ENCODE measurements around the gene TRAP1.

Gene TRAP1

GRCh38 chr16:3646348-3646920 is 70.9 kb downstream of the TRAP1 start:
- peaks cover 9% of the 10 kb centered on the region for H3K36me3 ChIP-seq (ENCODE audit: control insufficient read depth, insufficient read depth, low read length)
- H3K9me3 ChIP-seq (ENCODE audit: control insufficient read depth, insufficient read depth, low read length) = no peaks in the 10 kb centered on the region
- H3K4me3 ChIP-seq (ENCODE audit: low read depth, low read length) = no peak overlapping the region
- no peaks in the 10 kb centered on the region for H3K27me3 ChIP-seq (ENCODE audit: control insufficient read depth, insufficient read depth, low read length)
- peak overlapping the region; percentile 90 for H3K27ac ChIP-seq (ENCODE audit: low read depth, low read length)
- peaks cover 20% of the 10 kb centered on the region for H3K4me1 ChIP-seq (ENCODE audit: control insufficient read depth, insufficient read depth, low read length)
- no peak overlapping the region for H3K9ac ChIP-seq (ENCODE audit: low read depth, low read length)

DNA sequence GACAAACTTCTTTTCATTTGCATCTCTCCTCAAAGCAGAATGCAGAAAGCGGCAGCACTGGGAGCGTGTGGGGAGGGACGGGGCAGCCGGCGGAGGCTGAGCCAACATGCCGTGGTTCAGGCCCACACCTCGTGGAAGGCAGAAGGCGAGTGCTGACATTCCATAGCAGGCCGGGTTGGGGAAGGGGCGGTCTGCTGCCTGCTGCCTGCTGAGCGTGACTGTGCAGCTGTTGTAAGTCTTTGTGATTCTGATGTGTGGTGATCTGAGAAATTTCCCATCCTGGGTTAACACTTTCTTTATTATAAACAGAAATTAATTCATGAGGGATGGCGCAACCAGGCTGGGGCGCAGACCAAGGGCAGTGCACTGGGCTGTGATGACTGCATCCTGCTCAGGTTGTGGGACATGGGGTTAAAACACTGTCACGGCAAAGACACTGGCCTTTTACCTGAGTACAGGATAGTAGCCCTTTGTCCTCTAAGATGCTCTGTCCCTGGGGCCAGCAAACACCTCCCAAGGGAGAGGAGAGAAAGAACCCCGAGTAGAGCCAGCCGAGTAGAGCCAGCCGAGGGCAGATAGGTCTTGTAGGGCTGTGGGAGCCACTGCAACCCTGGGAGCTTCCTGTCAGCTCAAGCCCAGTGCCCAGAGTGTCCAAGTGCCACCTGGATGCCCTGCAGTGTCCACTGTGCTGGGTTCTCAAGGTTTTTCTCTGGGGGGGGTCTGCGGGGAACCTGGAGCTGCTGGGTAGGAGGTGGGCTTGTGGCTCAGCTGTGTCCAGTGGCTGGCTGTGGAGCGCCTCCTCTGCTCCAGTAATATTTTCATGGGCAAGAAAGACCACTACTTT is 71.6 kb downstream of the TRAP1 start:
- Histone ChIP-seq H3K9me3 (ENCODE audit: control insufficient read depth, insufficient read depth, low read length) (no peaks in the 10 kb centered on the region), H3K9ac (ENCODE audit: low read depth, low read length) (peak overlapping the region; percentile 30; the same call in 1 of the 2 replicates), H3K27ac (ENCODE audit: low read depth, low read length) (peak overlapping the region; percentile 90), H3K27me3 (ENCODE audit: control insufficient read depth, insufficient read depth, low read length) (no peaks in the 10 kb centered on the region), H3K4me3 (ENCODE audit: low read depth, low read length) (no peak overlapping the region), H3K4me1 (ENCODE audit: control insufficient read depth, insufficient read depth, low read length) (peaks cover 20% of the 10 kb centered on the region), H3K36me3 (ENCODE audit: control insufficient read depth, insufficient read depth, low read length) (peaks cover 6% of the 10 kb centered on the region; the same call in 1 of the 2 replicates)

GRCh38 chr16:3645108-3645503 is 72.2 kb downstream of the TRAP1 start:
- no peaks in the 10 kb centered on the region for H3K27me3 ChIP-seq (ENCODE audit: control insufficient read depth, insufficient read depth, low read length)
- H3K4me3 ChIP-seq (ENCODE audit: low read depth, low read length) = no peak overlapping the region
- peak overlapping the region; percentile 30; the same call in 1 of the 2 replicates for H3K9ac ChIP-seq (ENCODE audit: low read depth, low read length)
- H3K27ac ChIP-seq (ENCODE audit: low read depth, low read length) = peak overlapping the region; percentile 90
- H3K4me1 ChIP-seq (ENCODE audit: control insufficient read depth, insufficient read depth, low read length) = peaks cover 24% of the 10 kb centered on the region
- H3K36me3 ChIP-seq (ENCODE audit: control insufficient read depth, insufficient read depth, low read length) = peaks cover 4% of the 10 kb centered on the region; the same call in 1 of the 2 replicates
- no peaks in the 10 kb centered on the region for H3K9me3 ChIP-seq (ENCODE audit: control insufficient read depth, insufficient read depth, low read length)

- H3K4me3 ChIP-seq (ENCODE audit: low read depth, low read length) = no peak overlapping the region
- no peaks in the 10 kb centered on the region for H3K9me3 ChIP-seq (ENCODE audit: control insufficient read depth, insufficient read depth, low read length)
- 0 out of 2 replicates have a peak, but pooled peaks cover 2% of the 10 kb centered on the region for H3K36me3 ChIP-seq (ENCODE audit: control insufficient read depth, insufficient read depth, low read length)
- H3K27ac ChIP-seq (ENCODE audit: low read depth, low read length) = peak overlapping the region; percentile 25
- H3K4me1 ChIP-seq (ENCODE audit: control insufficient read depth, insufficient read depth, low read length) = peaks cover 32% of the 10 kb centered on the region
- no peaks in the 10 kb centered on the region for H3K27me3 ChIP-seq (ENCODE audit: control insufficient read depth, insufficient read depth, low read length)
- no peak overlapping the region for H3K9ac ChIP-seq (ENCODE audit: low read depth, low read length)
These were observed 74.1 kb downstream of the TRAP1 start for GRCh38 chr16:3643095-3643730.

GRCh38 chr16:3642397-3643094 is 74.8 kb downstream of the TRAP1 start:
- Histone ChIP-seq H3K27ac (ENCODE audit: low read depth, low read length) (peak overlapping the region; percentile 25), H3K4me3 (ENCODE audit: low read depth, low read length) (no peak overlapping the region), H3K27me3 (ENCODE audit: control insufficient read depth, insufficient read depth, low read length) (no peaks in the 10 kb centered on the region), H3K9me3 (ENCODE audit: control insufficient read depth, insufficient read depth, low read length) (no peaks in the 10 kb centered on the region), H3K4me1 (ENCODE audit: control insufficient read depth, insufficient read depth, low read length) (peaks cover 36% of the 10 kb centered on the region), H3K9ac (ENCODE audit: low read depth, low read length) (no peak overlapping the region), H3K36me3 (ENCODE audit: control insufficient read depth, insufficient read depth, low read length) (0 out of 2 replicates have a peak, but pooled peaks cover 2% of the 10 kb centered on the region)

GRCh38 chr16:3641801-3642396 is 75.4 kb downstream of the TRAP1 start:
- Histone ChIP-seq H3K27me3 (ENCODE audit: control insufficient read depth, insufficient read depth, low read length) (no peaks in the 10 kb centered on the region), H3K9ac (ENCODE audit: low read depth, low read length) (no peak overlapping the region), H3K36me3 (ENCODE audit: control insufficient read depth, insufficient read depth, low read length) (0 out of 2 replicates have a peak, but pooled peaks cover 2% of the 10 kb centered on the region), H3K9me3 (ENCODE audit: control insufficient read depth, insufficient read depth, low read length) (no peaks in the 10 kb centered on the region), H3K27ac (ENCODE audit: low read depth, low read length) (no peak overlapping the region), H3K4me3 (ENCODE audit: low read depth, low read length) (no peak overlapping the region), H3K4me1 (ENCODE audit: control insufficient read depth, insufficient read depth, low read length) (peaks cover 40% of the 10 kb centered on the region)

DNA sequence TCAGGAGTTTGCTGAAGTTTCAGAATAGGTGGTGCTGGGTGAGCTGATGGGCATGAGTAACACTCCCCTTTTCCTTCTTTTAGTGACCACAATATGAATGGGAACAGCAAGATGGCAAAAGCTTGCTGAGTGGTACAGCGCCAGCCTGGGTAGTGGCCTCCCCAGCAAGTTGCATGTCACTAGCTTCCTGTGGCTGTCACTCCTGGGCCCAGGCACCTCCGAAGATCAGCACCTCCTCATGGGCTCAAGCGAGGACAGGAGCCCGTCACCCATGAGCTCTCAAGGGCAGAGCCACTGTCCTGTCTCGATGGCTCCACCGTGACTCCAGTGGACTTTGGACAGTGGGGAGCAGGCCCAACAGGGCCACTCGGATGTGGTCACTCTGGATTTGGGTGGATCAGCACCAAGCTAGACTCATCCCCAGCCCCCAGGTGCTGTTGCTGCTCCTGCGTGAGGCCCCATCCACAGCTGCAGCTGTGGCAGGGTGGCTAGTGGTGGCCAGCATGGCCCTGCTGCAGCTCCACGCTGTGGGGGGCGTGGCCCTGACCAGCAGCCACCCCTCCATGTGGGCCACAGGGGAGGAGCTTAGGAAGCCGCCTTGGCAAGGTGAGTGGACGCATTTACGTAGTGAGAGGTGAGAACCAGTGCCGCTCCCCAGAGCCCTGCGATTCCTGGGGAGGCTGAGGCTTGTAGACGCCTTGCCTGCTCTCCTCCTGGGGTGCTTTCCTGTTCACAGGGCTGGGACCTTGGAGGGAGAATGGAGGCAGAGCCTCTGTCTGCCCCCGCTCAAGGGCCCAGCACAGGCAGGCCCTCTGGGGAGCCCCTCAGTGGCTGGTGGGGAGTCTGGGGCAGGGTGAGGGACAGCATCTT is 76.5 kb downstream of the TRAP1 start:
- H3K9me3 ChIP-seq (ENCODE audit: control insufficient read depth, insufficient read depth, low read length) = no peaks in the 10 kb centered on the region
- no peaks in the 10 kb centered on the region for H3K27me3 ChIP-seq (ENCODE audit: control insufficient read depth, insufficient read depth, low read length)
- peaks cover 33% of the 10 kb centered on the region for H3K4me1 ChIP-seq (ENCODE audit: control insufficient read depth, insufficient read depth, low read length)
- 0 out of 2 replicates have a peak, but pooled peaks cover 2% of the 10 kb centered on the region for H3K36me3 ChIP-seq (ENCODE audit: control insufficient read depth, insufficient read depth, low read length)
- no peak overlapping the region for H3K4me3 ChIP-seq (ENCODE audit: low read depth, low read length)
- no peak overlapping the region for H3K9ac ChIP-seq (ENCODE audit: low read depth, low read length)
- no peak overlapping the region for H3K27ac ChIP-seq (ENCODE audit: low read depth, low read length)

DNA sequence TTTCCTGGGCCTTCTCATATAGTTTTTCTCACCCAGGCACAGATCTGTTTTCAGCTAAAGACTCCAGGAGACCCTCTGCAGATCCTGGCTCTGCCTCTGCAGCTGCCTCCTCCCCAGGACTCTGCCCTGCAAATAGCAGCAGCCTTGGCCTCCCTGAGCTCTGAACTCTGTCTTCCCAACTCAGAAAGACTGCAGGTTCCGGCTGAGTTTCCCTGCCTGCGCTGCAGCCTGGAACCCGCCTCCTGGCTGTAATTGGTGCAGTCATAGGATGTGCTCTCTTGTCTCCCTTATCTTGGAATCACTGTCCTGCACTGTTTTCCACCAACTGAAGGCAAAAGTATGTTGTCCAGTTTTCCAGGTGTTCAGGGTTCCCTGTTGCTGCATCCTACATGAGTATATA is 77.1 kb downstream of the TRAP1 start:
- Histone ChIP-seq H3K9me3 (ENCODE audit: control insufficient read depth, insufficient read depth, low read length) (no peaks in the 10 kb centered on the region), H3K36me3 (ENCODE audit: control insufficient read depth, insufficient read depth, low read length) (0 out of 2 replicates have a peak, but pooled peaks cover 2% of the 10 kb centered on the region), H3K4me3 (ENCODE audit: low read depth, low read length) (no peak overlapping the region), H3K9ac (ENCODE audit: low read depth, low read length) (no peak overlapping the region), H3K4me1 (ENCODE audit: control insufficient read depth, insufficient read depth, low read length) (peaks cover 28% of the 10 kb centered on the region), H3K27me3 (ENCODE audit: control insufficient read depth, insufficient read depth, low read length) (no peaks in the 10 kb centered on the region), H3K27ac (ENCODE audit: low read depth, low read length) (no peak overlapping the region)

GRCh38 chr16:3638916-3639644 is 78.2 kb downstream of the TRAP1 start:
- H3K9me3 ChIP-seq (ENCODE audit: control insufficient read depth, insufficient read depth, low read length) = no peaks in the 10 kb centered on the region
- 0 out of 2 replicates have a peak, but pooled peaks cover 2% of the 10 kb centered on the region for H3K36me3 ChIP-seq (ENCODE audit: control insufficient read depth, insufficient read depth, low read length)
- peak overlapping the region; percentile 16 for H3K27ac ChIP-seq (ENCODE audit: low read depth, low read length)
- no peak overlapping the region for H3K9ac ChIP-seq (ENCODE audit: low read depth, low read length)
- H3K4me1 ChIP-seq (ENCODE audit: control insufficient read depth, insufficient read depth, low read length) = peaks cover 22% of the 10 kb centered on the region
- no peak overlapping the region for H3K4me3 ChIP-seq (ENCODE audit: low read depth, low read length)
- no peaks in the 10 kb centered on the region for H3K27me3 ChIP-seq (ENCODE audit: control insufficient read depth, insufficient read depth, low read length)
